CD4-positive, alpha-beta T cell treated with Interleukin-17A for 1 hour (primary cell): ENCODE data around the gene MLLT10.

Experiments
- DNase-seq: peaks from one replicate; pipeline ENCODE4 v3.0.0-alpha.2; 2020

Gene MLLT10

DNA sequence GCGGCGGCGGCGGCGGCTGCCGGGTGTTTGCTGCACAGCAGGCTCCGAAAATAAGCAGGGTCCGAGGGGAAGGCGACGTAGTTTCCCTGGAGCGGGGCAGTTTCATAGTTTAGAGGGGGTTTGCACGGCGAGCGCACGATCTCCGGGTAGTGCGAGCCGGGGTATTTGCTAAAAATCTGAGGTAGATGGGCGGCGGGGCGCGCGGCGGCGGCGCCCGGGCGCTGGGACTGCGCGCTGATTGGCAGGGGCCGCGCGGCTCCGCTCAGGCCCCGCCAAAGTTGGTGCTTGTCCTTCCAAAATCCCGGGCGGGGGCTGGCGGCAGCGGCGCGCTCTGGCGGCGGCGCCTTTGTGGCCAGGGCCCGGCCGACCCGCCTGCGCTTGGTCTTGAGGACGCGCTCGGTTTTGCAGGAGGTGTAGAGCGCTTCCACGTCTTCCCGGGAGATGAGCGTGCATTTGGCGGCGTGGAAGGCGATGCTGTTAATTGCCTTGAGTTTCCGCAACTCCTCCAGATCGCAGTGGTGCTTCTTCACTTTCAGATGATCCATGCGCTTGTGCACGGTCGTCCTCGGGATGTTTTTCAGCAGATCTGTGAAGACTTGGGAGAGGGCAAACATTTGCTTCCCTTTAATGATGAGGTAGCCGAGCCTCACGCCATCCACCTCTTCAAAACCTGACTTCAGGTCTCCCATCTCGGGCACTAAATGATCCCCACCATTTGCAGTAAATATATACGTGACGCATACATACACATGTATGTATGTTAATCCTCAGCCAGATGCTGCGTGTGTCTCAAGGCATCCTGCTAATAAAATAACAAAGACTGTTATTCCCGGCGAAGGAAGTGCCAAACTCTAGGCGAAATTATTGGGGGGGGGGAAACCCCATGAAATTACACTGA, 16.6 kb upstream of the MLLT10 start:
- peak; percentile 32 for DNase-seq

DNA sequence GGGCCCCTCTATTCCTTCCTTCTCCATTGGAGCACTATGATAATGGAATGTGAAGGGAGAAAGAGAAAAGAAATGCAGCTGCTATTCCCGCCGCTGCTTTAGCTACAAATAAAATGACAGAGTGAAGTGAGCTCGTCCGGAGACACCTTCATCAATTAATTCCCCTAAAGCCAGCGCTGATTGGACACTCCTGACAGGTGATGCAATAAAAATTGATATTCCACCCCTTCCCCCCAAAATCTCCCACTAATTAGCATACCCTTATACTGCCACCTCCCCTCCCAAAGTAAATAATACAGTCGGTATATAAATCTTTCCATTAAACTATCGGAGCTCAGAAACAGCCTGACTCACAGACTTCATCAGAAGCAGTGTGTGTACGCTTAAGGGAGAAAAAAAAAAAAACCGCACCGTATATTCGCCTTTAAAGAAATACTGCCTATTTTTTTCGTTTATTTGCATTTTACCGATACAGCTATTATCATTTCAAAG, 15.8 kb upstream of the MLLT10 start:
- peak; percentile 24 for DNase-seq

DNA sequence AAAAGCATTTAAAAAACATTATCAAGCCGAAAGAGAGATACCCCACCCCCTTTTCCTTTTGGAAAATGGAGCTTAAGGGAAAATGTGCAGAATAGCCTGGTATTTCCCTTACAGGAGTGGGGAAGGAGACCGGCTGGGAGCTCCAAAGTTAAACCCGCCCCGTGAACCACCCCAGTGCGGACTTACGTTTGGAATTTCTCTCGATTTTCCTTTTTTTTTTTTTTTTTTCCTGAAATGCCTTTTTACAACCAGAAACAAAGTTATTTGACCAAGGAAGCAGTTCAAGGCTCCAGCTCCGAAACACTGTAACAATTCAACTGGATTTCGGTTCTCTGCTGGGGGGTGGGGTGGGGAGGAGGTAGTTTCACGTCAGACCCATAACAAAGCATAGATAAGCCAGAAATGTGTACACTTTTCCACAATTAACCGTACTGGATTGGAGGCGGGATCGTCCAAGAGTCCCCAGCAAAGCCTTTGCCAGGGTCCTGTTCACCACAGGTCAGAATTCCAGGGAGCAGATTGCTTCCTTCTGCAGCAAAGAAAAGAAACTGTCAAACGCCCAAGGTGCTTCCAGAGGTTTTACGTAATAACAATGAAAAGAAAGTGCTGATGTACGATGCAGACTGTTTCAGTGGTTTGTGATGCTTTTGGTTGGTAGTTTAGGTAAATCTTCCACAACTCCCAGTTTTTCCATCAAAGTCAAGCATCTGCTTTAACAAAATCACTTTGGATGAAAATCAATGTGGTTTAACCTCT, 15.2 kb upstream of the MLLT10 start:
- peak; percentile 10 for DNase-seq

DNA sequence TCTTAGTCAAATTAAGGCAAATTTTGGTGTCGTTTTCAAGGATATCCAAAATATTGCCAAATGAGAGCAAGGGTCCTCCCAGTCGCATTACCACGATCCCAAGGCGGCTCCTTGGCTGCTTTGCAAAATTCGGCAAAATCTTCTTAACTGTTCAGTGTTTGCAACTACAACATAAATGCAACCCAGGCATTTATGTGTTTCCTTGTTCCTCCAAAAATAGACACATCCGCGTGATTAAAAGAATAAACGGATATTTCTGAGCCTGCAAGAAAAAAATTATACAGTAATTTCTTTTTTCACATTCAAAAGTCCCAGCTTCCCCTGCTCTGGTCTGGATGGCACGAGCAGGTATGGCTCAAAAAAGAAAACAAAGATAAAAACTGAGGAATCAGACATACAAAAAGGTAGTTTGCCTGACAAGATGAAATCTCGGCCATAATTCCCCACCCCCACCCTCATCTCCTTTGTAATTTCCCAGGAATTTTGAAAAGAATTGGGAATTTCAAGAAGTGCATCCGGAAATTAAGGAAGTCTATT, 14.6 kb upstream of the MLLT10 start:
- DNase-seq: no peak

DNA sequence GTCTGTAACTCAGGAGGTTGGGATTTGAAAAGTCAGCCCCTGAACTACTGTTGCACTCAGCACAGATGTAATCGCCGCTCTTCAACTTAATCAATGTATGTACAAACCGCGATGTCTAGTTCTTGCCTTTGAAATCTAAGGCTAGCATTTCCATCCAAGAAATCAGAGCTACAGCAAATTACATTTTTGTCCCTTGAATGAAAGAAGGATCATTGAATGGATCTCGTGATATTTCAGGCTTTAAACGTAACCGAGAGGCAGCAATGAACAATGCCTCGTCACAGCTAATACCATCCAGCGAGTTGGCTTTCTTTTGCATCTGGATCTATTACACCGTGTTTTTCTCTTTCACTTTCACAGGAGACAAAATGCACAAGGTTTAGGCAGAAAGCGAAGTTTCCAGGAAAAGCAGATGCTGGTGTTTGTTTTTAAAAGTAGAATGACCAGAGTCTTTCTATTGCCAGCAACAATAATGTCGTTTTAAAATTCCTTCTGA, 14.0 kb upstream of the MLLT10 start:
- peak; percentile 43 for DNase-seq

DNA sequence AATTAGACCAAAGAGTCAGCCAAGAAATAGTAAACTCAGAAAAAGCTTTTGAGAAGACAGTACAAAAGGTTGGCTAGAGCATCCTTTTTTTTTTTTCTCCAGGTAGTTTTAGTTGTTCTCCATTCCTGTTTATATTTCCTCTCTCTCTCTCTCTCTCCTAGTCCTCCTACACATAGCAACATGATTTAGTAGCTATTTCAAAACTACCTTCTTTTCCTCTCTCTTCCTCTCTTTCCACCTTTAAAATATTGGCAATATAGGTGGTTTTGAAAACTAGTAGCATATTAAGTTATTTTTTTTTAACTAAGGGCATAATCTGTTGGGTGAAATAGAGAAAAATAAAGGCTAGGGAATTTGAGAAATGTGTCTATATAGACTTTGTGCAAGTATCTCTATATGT, 13.5 kb upstream of the MLLT10 start:
- DNase-seq: no peak

DNA sequence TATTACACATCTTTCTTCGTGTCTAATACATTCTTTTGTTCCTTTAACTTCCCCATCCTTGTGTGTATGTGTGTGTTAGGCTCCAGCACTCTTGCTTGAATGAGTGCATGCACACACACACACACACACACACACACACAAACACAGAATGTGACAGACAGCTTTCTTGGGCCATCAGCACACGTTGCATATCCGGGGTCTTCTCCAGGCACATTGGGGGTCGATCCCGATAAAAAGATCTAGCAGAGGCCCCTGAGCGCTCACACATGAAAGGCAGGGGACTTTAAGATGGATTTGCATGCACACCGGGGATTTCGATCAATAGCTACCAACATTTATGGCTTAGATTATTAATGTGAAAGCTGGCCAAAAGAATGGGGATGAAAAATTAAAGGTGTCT, 13.1 kb upstream of the MLLT10 start:
- no peak for DNase-seq

DNA sequence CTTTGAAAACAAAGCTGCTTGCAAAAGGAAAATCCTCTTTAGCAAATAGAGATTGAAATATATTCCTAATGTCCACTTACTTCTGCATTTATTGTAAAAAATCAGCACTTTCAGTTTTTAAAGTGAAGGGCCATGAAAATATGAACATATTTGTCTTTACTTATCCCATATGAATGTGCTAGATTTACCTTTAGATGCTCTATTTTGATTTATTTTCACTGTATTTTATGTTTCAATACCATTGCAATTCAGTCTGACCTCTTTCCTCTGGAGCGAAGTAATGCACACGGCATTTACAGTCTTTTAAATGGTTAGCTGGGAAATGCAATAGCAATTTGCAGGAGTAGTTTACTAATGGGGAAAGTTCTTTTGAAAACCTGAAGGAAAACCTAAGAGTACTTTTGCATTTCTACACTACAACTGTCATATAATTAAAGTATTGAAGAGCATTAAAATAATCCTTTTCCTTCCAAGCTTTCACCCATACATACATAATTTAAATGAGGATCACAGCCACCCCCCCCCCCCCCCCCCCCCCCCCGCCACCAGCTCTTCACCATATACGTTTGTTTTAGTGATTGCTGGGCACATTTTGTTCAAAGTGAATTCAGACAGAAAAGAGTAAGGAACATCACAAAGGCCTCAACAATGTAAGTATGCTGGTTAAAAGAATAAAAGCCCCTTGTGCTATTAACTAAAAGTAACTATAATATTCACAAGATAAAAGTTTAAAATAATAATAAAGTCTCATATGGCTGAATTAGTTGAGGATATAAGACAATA, 12.1 kb upstream of the MLLT10 start:
- DNase-seq: no peak

DNA sequence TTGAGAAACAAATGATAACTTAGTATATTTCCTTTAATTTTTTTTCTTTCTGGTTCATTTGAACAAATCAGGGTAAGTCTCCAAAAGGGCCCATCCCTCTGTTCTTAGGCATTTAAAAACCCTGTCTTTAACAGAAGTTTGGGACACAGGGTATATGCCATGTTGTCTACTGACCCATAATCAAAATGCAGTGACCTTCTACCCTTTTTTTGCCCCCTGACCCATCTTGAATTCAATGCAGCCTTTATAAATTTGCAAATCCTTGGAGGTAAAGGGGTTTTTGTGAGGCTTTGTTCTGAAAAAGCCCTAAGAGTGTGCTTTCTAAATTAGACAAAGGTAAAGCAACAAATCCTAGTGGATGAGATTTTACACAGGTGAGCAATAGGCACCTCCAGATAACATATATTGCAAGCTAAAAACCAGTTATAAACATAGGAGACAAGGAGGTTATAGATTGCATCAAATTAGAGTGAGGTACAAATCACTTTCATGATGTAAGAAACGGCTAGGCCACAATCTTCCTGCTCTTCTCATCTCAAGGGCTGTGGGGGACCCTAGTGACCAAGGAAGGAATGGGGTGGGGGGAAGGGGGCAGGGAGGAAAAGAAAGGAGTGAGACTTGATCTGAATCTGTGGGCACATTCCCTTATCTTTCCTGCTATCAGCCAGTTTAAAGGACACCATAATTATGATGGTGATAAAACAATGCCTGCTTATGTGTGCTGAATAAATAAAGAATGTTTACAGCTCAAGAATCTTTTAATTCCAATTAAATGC, 11.2 kb upstream of the MLLT10 start:
- no peak for DNase-seq

DNA sequence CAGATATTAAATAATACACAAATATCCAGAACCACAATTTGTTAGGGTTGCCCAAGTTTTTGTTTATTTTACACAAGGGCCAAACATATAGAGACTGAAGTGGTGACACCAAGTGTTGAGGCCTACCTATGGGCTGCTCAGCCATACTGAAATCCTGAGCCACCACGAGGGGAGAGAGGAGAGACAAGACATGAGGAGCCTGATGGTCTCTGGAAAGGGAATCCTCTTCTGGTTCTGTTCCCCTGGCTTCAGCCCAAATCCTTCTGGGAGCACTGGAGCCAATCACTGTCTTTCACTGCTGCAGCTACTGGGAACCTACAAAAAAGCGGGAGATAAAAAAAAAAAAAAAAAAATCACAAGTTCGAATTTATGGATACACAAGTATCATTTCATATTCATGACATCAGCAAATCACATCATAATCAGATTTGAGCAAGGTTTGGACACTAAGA, 10.4 kb upstream of the MLLT10 start:
- DNase-seq: no peak

DNA sequence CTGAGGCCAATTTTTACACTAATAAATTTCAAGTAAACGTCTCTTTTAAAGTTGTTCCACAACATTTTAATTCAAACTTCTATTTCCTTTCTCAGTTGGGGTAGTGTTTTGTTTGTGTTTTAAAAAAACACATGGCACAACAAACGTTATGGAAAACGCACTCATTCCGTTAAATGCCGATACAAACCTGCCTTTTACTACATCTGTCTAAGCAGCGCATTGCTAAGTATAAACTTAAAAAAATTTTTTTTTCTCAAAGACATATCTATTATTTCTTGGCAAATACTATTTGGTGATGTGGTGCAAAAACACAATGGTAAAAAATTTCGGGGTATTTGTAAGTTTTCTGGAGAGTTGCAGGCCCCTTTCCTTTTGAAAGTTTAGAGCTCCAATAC, 9.9 kb upstream of the MLLT10 start:
- DNase-seq: no peak

DNA sequence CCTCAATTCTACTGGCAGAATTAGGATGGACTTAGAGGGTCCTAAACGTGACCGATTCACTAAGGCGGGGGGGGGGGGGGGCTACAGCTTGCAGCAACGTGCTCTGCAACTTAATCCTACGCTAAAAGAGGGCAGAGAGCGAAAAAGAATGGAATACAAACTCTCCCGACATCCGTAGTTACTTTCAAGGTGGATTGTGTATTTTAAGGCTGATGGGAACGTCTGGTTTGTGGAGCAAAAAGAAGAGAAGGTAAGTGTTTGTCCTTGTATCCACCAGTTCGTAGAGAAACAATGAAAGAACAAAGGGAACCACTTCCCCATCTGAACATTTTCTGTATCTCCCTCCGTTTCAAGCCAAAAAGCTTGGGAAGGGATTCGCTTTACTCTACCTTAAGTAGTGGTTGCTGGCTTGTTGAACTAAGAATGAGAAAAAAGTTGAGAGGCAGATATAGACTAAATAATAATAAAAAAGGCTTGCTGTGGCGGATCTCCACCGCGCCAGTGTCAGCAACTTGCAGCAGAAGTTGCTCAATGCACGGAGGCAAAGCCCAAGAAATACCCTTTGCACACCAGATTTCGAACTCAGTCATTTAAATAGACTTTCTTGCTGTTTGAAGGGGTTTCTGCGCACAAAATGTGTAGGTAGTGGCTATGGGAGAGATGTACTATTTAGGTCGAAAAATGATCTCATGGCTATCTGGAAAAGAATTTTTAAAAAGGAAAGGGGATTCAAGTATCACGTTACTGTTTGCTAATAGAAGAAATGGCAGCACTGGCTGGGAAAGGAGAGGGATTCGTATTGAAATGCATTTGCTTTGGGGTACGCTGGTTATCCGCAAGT, 9.3 kb upstream of the MLLT10 start:
- no peak for DNase-seq

DNA sequence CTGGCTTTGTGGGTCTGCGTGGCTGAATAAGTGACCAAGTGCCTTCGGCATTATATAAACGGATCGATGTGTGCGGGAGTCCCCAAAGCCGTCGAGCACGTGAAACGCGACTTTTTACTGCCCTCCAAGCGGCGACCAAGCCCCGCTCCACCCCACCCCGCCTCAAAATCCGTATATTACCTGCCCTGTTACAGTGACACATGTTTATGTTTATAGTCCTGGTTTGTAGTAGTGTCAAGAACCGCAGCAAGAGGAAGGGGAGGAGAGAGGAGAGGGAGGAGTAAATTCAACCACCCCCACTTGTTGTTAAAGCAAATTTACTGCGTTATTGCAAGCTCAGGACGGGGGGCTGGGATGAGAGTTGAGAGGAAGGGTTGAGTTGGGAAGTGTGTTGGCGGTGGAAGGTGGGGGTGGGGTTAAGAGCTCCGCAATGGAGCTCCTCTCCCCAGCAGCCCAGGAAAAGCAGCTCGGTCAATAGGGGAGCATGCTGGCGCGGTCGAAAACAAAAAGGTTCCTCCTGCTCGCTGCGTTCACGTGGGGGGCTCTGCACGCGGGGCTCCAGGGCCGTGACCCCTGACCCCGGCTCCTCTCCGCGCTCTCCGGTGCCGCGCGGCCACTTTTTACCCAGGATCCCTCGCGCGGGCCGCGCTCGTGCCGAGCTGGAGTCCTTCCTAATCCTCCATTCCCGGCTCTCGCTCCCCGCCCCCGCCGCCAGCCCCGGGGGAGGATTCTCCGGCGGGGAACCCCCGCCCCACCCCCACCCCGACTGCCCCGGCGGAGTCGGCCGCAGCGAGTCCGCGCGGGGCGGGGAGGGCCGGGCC, 8.5 kb upstream of the MLLT10 start, which contains the start of gene SKIDA1:
Gene SKIDA1, minus strand, starts transcription at position 316 of the 821 bp plus-strand sequence. CDS start 7,860 bp downstream, outside the sequence.
- peak; percentile 69 for DNase-seq

DNA sequence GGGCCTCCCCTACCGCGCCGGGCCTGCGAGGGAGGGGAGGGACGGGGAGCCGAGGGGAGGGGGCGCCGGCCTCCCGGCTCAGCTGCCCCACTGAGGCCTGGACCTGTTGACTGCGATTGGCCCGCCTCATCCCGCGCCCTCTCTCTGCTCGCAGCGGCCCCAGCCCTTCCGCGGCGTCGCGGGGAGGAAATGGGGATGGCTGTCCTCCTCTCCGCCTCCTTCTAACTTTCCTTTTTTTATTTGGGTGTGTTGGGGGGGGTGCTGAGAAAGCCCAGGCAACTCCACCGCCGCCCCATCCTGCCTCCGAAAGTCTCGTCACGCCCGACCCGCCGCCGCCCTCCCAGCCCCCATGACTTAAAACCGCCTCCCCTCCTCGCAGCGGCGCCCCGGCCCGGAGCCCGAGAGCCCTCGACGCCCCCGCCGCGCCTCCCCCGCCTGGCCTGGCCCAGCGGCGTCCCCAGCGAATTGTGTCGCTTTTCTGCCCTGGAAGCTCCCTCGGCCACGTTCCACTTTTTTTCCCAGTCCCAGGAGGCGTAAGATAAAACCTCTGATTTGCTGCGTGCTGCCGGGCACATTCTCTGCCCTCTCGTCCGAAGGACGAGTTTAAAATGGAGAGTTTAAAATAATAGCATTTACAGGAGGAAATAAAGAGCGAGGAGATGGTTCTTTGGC, 7.7 kb upstream of the MLLT10 start:
- DNase-seq: peak; percentile 73

DNA sequence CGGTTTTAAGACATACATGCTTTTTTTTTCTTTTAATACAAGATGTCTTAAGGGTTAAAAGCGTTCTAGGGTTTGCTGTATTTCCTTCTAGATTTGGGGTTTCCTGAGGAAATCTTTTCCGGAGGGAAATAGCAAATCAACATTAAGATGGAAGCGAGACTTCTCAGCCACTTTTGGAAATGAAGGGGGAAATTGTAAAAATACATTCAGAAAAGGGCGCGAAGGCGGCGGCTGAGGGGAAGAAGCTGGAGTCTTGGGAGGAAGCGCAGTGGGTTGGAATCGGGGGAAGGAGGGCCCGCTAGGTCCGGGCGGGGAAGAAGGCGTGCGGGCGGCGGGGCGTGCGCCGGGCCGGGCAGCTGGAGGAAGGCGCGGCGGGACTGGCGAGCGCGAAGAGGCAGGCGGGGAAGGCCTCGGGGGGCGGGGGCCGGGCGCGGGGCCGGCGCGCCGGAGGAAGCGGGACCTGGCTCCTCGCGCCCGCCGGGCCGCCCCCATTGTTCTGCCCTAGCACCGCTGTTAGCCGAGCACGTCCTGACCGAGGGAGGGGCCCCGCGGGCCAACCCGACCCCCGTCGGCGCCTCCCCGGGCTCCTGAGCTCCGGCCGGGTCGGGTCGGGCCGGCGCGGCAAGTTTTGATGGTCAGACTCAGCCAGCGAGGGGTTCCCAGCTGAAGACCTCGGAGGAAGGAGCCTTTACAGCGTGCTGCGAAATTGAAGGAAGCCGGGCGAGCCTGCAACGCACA, 7.0 kb upstream of the MLLT10 start:
- DNase-seq: peak; percentile 48

DNA sequence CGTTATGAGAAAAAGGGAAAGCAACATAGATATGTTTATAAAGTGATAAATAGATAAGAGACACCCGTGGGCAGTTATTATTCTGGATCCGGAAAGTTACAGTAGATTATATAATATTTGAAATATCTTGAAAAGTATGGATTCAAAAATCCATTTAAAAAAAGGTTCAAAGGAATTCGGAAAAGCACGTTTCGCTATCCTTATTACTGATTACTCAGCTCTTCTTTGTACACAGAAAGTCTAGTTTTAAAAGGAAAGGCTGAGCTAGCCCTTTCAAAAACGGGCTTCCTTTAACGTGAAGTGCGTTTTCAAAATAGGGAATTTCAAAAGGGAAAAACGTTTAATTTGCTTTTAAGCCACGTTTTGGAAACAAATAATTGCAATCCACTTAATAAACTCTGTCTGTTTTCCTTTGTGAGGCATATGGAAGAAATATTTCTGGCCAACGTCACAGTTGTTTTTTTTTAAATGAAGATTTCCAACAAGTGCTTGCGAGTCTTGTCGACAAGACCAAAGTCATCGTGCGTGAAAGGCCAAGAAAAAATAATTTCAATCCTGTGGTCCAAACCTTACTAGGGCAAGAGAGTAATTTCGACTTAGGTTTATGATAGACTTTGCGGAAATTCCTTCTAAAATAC, 6.3 kb upstream of the MLLT10 start:
- no peak for DNase-seq

DNA sequence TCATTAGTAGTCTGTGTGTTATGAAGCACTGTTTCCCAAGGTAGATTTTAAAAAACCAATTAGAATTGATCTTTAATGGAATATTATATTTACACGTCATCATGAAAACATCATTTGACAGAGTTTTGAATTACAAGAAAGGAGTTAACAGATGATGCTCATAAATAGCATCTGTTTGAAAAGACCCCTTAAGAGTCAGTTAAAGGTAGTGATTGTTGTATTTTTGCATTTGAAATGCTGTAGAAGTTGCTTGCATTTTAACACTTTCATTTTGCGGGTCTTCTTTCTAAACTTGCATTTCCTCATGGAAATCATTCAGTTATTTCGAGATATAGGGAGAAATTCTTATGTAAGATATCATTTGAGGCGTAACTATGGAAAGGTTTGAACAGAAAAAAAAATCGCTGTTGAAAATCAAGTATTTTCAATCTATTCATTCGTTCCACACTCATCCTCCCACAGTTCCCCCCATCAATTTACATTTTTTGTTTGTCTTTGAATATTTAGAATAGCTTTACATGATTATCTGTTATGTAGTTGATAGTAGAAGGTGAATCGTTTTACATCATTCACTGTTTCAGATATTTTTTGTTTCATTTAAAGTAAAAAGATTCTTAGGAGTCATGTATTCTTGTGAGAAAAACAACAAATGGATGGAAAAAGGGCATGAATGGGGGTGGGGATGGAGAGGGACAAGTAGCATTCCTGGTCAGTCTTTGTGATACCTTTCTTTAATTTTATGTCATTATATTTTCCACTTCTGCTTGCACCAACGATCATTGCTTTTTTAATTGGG, 5.6 kb upstream of the MLLT10 start:
- no peak for DNase-seq
